SK-N-SH treated with all-trans-retinoic acid at 6 μM for 48 hours (cell line): ENCODE data around the gene CCL5.

Experiments used
- ATAC-seq: fragments of 200-7000 bp; cut with Tn5 transposase; 3 replicates; pipeline ENCODE4 v1.9.1; 2020; ENCODE audit warnings: mild to moderate bottlenecking, moderate library complexity
- ARNTL ChIP-seq: fragments of 450-650 bp; formaldehyde crosslinking; IDR thresholded peaks from 2 replicates; pipeline ENCODE4 v1.5.0; 2020; ENCODE audit warnings: low read depth, mild to moderate bottlenecking, moderate library complexity, borderline replicate concordance
- BACH2 ChIP-seq: fragments of 250-450 bp; sonication (Bioruptor Pico); IDR thresholded peaks from 2 replicates; pipeline ENCODE4 v1.9.0; 2021; ENCODE audit warnings: mild to moderate bottlenecking, borderline replicate concordance
- CSDC2 ChIP-seq: fragments of 250-450 bp; sonication (Bioruptor Pico); IDR thresholded peaks from 2 replicates; pipeline ENCODE4 v1.5.0; 2020; ENCODE audit warnings: mild to moderate bottlenecking, moderate library complexity
- GLIS3 ChIP-seq: fragments of 250-450 bp; sonication (Bioruptor Pico); IDR thresholded peaks from 2 replicates; pipeline ENCODE4 v1.5.0; 2020; ENCODE audit warnings: mild to moderate bottlenecking, moderate library complexity
- OSR1 ChIP-seq: fragments of 250-450 bp; sonication (Bioruptor Pico); IDR thresholded peaks from 2 replicates; pipeline ENCODE4 v1.8.0; 2022; ENCODE audit warnings: moderate library complexity, mild to moderate bottlenecking, inconsistent platforms
- PPARA ChIP-seq: fragments of 250-450 bp; sonication (Bioruptor Pico); IDR thresholded peaks from 2 replicates; pipeline ENCODE4 v1.5.0; 2020; ENCODE audit warnings: mild to moderate bottlenecking, borderline replicate concordance
- RARB ChIP-seq: fragments of 250-450 bp; sonication (Bioruptor Pico); IDR thresholded peaks from 2 replicates; pipeline ENCODE4 v1.8.0; 2021; ENCODE audit warnings: mild to moderate bottlenecking, moderate library complexity
- TCF4 ChIP-seq: fragments of 250-450 bp; sonication (Bioruptor Pico); IDR thresholded peaks from 2 replicates; pipeline ENCODE4 v1.8.0; 2021; ENCODE audit warnings: mild to moderate bottlenecking, moderate library complexity, borderline replicate concordance
- TOX ChIP-seq: fragments of 250-450 bp; sonication (Bioruptor Pico); IDR thresholded peaks from 2 replicates; pipeline ENCODE4 v1.8.0; 2021; ENCODE audit warnings: mild to moderate bottlenecking, moderate library complexity, borderline replicate concordance
- ZC3H10 ChIP-seq: fragments of 250-450 bp; sonication (Bioruptor Pico); IDR thresholded peaks from 2 replicates; pipeline ENCODE4 v1.5.1; 2021; ENCODE audit warnings: mild to moderate bottlenecking, moderate library complexity
- ZFP30 ChIP-seq: fragments of 450-650 bp; formaldehyde crosslinking; IDR thresholded peaks from 2 replicates; pipeline ENCODE4 v1.5.0; 2022; ENCODE audit warnings: mild to moderate bottlenecking, moderate library complexity
- ZNF565 ChIP-seq: fragments of 450-650 bp; formaldehyde crosslinking; conservative IDR thresholded peaks from 2 replicates; pipeline ENCODE4 v1.5.0; 2020; ENCODE audit warnings: low read depth, mild to moderate bottlenecking, moderate library complexity
- ZNF70 ChIP-seq: fragments of 450-650 bp; formaldehyde crosslinking; IDR thresholded peaks from 2 replicates; pipeline ENCODE4 v1.5.0; 2020; ENCODE audit warnings: mild to moderate bottlenecking, moderate library complexity
- ZNF8 ChIP-seq: fragments of 450-650 bp; formaldehyde crosslinking; IDR thresholded peaks from 2 replicates; pipeline ENCODE4 v1.5.0; 2020; ENCODE audit warnings: mild to moderate bottlenecking, moderate library complexity
- TF ChIP-seq, protein P1 (sequence below): fragments of 250-450 bp; sonication (Bioruptor Pico); IDR thresholded peaks from 2 replicates; pipeline ENCODE4 v1.8.0; 2021; ENCODE audit warnings: low read depth, mild to moderate bottlenecking, moderate library complexity, borderline replicate concordance
- TF ChIP-seq, protein P2 (sequence below): fragments of 250-450 bp; sonication (Bioruptor Pico); IDR thresholded peaks from 2 replicates; pipeline ENCODE4 v1.5.1; 2021; ENCODE audit warnings: mild to moderate bottlenecking, moderate library complexity
- TF ChIP-seq, protein P3 (sequence below): fragments of 250-450 bp; sonication (Bioruptor Pico); IDR thresholded peaks from 2 replicates; pipeline ENCODE4 v1.5.0; 2020; ENCODE audit warnings: mild to moderate bottlenecking, moderate library complexity
- TF ChIP-seq, protein P4 (sequence below): fragments of 250-450 bp; sonication (Bioruptor Pico); IDR thresholded peaks from 2 replicates; pipeline ENCODE4 v1.8.0; 2020; ENCODE audit warnings: mild to moderate bottlenecking, moderate library complexity, borderline replicate concordance
- TF ChIP-seq, protein P5 (sequence below): fragments of 250-450 bp; sonication (Bioruptor Pico); IDR thresholded peaks from 2 replicates; pipeline ENCODE4 v1.5.1; 2020; ENCODE audit warnings: low read depth, mild to moderate bottlenecking, moderate library complexity

CCL5 gene

DNA sequence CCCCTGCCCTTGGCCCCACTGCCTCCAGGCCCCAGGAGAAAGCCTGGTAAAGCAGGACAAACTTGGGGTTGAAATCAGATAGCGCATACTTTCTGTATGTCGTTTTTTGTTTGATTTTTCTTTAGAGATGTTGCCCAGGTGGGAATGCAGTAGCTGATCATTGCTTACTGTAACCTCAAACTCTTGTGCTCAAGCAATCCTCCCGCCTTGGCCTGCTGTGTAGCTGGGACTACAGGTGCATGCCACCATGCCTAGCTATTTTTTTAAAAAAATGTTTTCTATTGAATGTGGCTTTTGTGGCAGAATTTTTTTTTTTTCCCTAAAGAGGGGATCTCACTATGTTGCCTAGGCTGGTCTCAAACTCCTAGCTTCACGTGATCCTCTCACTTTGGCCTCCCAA, 11.1 kb upstream of the CCL5 start:
- TF ChIP-seq RARB (CRISPR knock-in tag) (no peak), PPARA (CRISPR knock-in tag) (no peak), GLIS3 (CRISPR knock-in tag) (no peak), TCF4 (CRISPR knock-in tag) (no peak), BACH2 (CRISPR knock-in tag) (no peak)
- TF ChIP-seq, protein P1, sequence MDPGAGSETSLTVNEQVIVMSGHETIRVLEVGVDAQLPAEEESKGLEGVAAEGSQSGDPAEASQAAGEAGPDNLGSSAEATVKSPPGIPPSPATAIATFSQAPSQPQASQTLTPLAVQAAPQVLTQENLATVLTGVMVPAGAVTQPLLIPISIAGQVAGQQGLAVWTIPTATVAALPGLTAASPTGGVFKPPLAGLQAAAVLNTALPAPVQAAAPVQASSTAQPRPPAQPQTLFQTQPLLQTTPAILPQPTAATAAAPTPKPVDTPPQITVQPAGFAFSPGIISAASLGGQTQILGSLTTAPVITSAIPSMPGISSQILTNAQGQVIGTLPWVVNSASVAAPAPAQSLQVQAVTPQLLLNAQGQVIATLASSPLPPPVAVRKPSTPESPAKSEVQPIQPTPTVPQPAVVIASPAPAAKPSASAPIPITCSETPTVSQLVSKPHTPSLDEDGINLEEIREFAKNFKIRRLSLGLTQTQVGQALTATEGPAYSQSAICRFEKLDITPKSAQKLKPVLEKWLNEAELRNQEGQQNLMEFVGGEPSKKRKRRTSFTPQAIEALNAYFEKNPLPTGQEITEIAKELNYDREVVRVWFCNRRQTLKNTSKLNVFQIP (CRISPR knock-in tag): no peak
- TF ChIP-seq, protein P2, sequence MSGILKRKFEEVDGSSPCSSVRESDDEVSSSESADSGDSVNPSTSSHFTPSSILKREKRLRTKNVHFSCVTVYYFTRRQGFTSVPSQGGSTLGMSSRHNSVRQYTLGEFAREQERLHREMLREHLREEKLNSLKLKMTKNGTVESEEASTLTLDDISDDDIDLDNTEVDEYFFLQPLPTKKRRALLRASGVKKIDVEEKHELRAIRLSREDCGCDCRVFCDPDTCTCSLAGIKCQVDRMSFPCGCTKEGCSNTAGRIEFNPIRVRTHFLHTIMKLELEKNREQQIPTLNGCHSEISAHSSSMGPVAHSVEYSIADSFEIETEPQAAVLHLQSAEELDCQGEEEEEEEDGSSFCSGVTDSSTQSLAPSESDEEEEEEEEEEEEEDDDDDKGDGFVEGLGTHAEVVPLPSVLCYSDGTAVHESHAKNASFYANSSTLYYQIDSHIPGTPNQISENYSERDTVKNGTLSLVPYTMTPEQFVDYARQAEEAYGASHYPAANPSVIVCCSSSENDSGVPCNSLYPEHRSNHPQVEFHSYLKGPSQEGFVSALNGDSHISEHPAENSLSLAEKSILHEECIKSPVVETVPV: no peak
- TF ChIP-seq, all 23 proteins: peak for 0
- no peak for ATAC-seq

DNA sequence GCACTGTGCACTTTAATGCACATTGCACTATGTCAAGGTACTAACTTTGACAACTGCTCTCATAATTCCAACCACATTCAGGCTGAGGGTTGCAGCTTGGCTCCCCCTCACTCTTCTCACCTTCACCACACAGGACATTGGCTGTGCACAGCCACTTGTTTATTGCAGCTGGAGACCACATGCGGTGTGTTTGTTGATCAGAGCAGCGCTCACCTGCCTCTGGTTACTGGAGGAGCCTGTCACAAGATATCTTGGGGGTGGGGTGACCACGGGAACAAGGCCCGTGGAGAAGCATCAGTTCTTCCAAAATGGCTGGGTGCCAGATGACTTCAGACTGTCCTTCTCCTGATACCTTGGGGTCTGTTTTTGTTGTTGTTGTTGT, 10.6 kb upstream of the CCL5 start:
- no peak for ATAC-seq
- TF ChIP-seq ZNF565 (CRISPR knock-in tag) (no peak), ZC3H10 (CRISPR knock-in tag) (no peak), OSR1 (no peak), RARB (CRISPR knock-in tag) (no peak), PPARA (CRISPR knock-in tag) (no peak), ARNTL (CRISPR knock-in tag) (no peak), BACH2 (CRISPR knock-in tag) (no peak), GLIS3 (CRISPR knock-in tag) (no peak), ZNF8 (CRISPR knock-in tag) (no peak), CSDC2 (no peak), ZNF70 (no peak), ZFP30 (CRISPR knock-in tag) (no peak), TOX (no peak), TCF4 (CRISPR knock-in tag) (no peak)
- TF ChIP-seq, protein P2: no peak
- TF ChIP-seq, protein P1 (CRISPR knock-in tag): no peak
- TF ChIP-seq, protein P3, sequence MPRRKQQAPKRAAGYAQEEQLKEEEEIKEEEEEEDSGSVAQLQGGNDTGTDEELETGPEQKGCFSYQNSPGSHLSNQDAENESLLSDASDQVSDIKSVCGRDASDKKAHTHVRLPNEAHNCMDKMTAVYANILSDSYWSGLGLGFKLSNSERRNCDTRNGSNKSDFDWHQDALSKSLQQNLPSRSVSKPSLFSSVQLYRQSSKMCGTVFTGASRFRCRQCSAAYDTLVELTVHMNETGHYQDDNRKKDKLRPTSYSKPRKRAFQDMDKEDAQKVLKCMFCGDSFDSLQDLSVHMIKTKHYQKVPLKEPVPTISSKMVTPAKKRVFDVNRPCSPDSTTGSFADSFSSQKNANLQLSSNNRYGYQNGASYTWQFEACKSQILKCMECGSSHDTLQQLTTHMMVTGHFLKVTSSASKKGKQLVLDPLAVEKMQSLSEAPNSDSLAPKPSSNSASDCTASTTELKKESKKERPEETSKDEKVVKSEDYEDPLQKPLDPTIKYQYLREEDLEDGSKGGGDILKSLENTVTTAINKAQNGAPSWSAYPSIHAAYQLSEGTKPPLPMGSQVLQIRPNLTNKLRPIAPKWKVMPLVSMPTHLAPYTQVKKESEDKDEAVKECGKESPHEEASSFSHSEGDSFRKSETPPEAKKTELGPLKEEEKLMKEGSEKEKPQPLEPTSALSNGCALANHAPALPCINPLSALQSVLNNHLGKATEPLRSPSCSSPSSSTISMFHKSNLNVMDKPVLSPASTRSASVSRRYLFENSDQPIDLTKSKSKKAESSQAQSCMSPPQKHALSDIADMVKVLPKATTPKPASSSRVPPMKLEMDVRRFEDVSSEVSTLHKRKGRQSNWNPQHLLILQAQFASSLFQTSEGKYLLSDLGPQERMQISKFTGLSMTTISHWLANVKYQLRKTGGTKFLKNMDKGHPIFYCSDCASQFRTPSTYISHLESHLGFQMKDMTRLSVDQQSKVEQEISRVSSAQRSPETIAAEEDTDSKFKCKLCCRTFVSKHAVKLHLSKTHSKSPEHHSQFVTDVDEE (CRISPR knock-in tag): no peak
- TF ChIP-seq, protein P4, sequence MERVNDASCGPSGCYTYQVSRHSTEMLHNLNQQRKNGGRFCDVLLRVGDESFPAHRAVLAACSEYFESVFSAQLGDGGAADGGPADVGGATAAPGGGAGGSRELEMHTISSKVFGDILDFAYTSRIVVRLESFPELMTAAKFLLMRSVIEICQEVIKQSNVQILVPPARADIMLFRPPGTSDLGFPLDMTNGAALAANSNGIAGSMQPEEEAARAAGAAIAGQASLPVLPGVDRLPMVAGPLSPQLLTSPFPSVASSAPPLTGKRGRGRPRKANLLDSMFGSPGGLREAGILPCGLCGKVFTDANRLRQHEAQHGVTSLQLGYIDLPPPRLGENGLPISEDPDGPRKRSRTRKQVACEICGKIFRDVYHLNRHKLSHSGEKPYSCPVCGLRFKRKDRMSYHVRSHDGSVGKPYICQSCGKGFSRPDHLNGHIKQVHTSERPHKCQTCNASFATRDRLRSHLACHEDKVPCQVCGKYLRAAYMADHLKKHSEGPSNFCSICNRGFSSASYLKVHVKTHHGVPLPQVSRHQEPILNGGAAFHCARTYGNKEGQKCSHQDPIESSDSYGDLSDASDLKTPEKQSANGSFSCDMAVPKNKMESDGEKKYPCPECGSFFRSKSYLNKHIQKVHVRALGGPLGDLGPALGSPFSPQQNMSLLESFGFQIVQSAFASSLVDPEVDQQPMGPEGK: no peak
- TF ChIP-seq, protein P5, sequence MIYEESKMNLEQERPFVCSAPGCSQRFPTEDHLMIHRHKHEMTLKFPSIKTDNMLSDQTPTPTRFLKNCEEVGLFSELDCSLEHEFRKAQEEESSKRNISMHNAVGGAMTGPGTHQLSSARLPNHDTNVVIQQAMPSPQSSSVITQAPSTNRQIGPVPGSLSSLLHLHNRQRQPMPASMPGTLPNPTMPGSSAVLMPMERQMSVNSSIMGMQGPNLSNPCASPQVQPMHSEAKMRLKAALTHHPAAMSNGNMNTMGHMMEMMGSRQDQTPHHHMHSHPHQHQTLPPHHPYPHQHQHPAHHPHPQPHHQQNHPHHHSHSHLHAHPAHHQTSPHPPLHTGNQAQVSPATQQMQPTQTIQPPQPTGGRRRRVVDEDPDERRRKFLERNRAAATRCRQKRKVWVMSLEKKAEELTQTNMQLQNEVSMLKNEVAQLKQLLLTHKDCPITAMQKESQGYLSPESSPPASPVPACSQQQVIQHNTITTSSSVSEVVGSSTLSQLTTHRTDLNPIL (CRISPR knock-in tag): no peak
